Loucy (cell line): Measurements from ENCODE around the gene ADISSP.

Experiments used
- EZH2phosphoT487 ChIP-seq: fragments of 200-600 bp; IDR thresholded peaks from 2 replicates; pipeline ENCODE4 v1.6.1; 2018; ENCODE audit warnings: antibody characterized with exemption, mild to moderate bottlenecking, moderate library complexity, borderline replicate concordance
- TF ChIP-seq, protein P1 (sequence below): fragments of 200-600 bp; sonication (generic); conservative IDR thresholded peaks from 2 replicates; pipeline ENCODE4 v1.5.1; 2014; ENCODE audit warnings: mild to moderate bottlenecking, antibody characterized with exemption, low read length

DNA sequence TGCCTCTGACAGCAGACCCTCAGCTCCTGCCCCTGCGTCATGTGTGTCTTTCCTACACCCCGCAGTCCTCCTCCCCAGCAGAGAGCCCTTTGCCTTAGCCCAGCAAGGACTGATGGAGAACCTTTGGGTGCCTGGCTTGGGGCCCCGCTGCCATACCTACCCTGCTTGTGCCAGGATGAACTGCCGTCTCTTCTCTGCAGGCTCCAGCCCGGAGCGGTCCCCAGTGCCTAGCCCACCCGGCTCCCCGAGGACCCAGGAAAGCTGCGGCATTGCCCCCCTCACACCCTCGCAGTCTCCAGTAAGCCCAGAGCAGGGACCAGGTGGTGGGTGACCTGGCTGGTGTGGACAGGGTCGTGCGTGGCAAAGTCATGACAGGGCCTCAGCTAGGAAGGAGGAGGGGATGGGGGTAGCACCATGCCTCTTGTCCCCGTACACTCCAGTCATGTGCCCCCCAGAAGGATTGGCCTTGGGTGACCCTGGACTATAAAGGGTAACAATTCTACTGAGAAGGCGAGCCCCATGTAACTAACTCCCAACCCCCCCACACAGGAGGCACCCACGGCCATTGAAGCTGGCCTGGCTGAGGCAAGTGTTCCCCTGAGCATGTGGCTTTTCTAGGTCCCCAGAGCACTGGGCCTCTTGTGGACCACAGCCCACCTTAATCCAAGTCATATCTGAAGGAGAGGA, 26.8 kb downstream of the ADISSP start:
- TF ChIP-seq, protein P1, sequence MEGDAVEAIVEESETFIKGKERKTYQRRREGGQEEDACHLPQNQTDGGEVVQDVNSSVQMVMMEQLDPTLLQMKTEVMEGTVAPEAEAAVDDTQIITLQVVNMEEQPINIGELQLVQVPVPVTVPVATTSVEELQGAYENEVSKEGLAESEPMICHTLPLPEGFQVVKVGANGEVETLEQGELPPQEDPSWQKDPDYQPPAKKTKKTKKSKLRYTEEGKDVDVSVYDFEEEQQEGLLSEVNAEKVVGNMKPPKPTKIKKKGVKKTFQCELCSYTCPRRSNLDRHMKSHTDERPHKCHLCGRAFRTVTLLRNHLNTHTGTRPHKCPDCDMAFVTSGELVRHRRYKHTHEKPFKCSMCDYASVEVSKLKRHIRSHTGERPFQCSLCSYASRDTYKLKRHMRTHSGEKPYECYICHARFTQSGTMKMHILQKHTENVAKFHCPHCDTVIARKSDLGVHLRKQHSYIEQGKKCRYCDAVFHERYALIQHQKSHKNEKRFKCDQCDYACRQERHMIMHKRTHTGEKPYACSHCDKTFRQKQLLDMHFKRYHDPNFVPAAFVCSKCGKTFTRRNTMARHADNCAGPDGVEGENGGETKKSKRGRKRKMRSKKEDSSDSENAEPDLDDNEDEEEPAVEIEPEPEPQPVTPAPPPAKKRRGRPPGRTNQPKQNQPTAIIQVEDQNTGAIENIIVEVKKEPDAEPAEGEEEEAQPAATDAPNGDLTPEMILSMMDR: no peak
- no peak for TF ChIP-seq EZH2phosphoT487
